Measurements from ENCODE around the gene MPC2.

GRCh38 chr1:167912294-167912693, 24.6 kb downstream of the MPC2 start:
- TF ChIP-seq CTCF (IDR thresholded peaks at IDR 0.05): no peak
- no peak for TF ChIP-seq POLR2A (IDR thresholded peaks at IDR 0.05)

Measured in body of pancreas (tissue), 4 donors.